NCI-H1417 (cell line): ENCODE results near the gene MALAT1.

Experiments
- DNase-seq, 3 experiments: peaks; one replicate each; lab custom pipeline; 2025; lab: John Stamatoyannopoulos, UW

The MALAT1 gene

DNA sequence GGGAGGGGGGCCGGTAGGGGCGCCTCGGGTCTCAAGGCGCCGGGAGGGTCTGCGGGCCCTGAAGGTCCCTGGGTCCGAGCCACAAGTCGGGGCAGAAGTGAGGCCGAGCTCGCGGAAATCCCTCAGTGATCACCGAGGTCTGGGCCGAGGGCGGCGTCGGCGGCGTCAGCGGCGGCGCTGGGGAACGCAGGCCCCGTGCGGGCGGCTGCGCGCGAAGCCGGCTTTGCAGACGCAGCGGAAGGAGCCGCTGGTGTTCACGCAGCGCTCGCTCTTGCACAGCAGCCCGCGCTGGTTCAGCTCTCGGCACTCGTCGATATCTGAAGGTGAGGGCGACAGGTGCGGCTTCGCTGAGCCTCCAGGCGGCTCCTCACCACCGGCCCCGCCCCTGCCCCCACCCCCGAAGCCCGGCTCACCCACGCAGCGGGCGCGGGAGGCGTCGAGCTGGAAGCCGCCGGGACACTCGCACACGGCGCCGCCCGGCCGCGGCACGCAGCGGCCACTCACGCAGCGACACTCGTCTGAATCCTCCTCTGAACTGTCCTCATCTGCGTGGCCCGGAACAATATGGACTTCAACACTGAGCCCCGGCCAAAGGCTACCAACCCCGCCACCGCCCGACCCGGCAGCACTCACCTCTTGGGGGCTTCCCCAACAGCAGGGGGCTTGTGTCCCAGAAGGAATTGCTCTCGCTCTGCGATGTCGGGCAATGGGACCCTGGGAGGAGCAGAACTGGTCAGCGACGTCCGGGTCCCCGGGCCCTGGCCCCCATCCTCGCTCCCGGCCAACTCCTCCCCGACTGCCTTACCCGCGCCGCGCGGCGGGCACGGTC, 40.3 kb downstream of the MALAT1 start:
- DNase-seq: no peak

DNA sequence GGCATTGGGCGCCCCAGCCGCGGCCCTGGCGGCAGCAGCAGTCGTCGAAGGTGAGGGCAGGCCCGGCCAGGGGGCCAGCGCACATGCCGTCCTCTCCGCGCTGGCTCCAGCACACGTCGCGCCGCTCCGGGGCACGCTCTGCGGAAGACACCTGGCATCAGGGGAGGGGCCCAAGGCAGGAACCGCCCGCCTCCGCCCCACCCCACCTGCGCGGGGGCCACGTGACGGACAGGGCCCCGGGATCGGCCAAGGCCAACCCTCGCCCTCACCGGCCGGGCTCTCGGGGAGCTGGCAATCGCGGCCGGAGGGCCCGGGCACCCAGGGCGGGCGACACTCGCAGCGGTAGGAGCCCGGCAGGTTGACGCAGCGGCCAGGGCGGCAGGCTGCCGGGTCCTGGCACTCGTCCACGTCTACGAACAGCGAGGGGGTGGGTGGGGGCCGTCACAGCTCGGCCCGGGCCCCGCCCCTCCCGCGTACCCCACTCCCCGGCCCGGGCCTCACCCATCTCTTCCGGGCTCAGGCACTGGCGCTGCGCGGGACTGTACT, 41.0 kb downstream of the MALAT1 start:
- DNase-seq: peak in 1 of 3 experiments; percentile 54

DNA sequence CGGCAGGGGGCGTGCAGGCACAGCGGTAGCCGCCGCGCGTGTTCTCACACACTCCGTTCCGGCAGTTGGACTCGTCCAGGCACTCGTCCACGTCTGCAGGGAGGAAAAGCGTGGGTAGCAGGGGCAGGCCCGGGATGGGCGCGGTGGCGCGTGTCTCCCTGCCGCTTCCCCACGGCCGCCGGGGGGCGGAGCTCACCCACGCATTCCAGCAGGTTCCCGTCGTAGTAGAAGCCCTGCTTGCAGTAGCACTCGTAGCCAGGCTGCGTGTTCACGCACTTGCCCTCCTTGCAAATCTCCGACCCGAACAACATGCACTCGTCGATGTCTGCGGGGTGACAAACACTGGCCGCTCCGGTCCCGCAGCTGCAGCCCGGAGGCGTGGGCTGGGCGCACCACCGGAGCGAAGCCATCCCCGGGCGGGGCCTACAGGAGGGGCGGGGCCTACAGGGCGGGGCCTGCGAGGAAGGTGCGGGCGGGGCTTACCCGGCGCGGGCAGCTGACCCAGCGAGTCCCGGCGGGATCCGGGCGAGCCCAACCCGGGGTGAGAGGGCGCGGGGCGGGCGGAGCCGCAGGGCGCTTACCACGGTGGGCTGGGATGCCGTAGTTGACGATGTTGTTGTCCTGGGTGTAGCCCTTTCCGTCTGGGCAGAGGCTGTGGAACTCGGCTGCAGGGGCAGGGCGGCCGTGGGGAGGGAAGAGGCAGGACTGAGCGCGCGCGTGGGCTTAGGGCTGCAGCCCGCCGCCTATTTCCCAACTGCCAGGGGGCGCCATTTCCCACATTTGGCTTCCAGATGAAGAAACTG, 41.6 kb downstream of the MALAT1 start:
- peak in 2 of 3 experiments; percentile 17 to 82 for DNase-seq

DNA sequence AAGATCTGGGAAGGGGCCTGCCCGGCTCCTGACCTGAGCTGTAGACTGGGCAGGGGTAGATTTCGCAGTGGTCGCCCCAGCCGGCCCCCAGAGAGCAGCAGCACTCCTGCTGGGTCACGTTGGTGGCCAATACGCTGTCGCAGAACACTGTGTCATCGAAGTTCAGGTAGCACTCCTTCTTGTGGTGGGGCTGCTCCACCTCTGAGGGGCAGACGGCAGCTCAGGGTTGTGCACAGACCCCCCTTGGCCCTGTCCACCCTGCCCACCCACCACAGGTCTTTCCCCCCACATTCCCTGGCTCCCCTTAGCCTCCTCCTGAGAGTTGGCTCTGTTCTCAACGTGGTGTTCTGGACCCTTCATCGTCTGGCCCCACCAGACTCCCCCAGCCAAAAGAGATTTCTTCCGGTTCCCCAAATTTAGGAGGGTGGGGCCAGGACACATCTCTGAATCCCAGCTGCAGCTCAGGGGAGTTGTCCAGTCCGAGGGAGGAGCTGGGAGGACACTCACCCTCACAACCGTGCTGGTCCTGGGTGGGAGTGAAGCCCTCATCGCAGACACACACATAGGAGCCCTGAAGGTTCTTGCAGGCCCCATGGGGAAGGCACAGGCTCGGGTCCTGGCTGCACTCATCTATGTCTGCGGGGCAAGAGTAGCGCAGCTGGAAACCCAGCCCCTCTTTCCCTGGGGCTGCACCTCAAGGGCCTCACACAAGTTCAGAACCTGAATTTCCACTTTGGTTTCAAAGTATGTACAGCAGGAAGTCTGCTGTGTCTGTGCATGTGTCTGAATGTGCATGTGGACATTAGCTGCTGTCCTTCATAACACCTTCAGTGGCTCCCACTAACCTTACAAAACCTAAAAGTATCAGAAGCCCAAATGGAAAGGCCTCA, 42.5 kb downstream of the MALAT1 start:
- no peak for DNase-seq

DNA sequence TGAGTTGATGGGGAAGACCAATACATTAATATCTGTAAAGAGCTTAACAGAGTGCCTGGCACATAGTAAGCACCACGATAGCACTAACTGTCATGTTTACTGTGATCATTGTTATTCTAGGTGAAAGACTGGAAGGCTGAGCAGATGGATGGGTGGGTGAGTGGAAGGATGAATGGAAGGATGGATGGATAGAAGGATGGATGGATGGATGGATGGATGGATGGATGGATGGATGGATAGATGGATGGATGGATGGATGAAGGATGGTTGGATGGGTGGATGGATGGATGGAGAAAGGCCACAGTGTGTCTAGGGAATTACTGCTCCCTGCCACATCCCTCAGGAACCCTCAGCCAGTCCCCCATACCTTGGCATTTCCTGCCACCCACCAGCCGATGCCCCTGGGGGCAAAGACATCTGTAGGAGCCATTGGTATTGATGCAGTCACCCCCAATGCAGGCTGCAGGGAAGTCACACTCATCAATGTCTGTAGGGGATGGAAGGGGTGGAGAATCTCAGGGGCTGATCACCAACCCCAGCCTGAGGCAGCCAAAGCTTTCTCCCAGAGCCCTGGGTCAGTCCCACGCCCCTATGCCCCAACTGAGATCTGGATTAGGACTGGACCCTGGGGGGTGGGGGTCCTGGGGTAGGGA, 44.0 kb downstream of the MALAT1 start:
- no peak for DNase-seq

DNA sequence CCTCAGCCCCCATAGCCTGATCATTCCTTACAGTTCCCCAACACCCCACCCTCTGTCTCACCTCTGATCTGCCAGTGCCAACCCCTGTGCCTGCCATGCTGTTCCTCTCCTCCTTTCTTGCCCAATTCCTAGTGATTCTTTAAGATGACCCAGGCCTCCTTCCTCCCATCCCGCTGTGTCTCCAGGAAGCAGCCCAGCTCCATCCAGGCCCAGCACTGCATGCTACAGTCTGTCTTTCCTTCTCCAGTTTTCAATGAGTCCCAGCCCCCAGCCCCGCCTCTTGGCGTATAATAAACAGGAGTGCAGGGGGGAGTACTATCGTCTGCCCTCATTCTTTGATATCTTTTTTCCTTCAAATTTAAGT, 47.0 kb downstream of the MALAT1 start:
- DNase-seq: no peak

DNA sequence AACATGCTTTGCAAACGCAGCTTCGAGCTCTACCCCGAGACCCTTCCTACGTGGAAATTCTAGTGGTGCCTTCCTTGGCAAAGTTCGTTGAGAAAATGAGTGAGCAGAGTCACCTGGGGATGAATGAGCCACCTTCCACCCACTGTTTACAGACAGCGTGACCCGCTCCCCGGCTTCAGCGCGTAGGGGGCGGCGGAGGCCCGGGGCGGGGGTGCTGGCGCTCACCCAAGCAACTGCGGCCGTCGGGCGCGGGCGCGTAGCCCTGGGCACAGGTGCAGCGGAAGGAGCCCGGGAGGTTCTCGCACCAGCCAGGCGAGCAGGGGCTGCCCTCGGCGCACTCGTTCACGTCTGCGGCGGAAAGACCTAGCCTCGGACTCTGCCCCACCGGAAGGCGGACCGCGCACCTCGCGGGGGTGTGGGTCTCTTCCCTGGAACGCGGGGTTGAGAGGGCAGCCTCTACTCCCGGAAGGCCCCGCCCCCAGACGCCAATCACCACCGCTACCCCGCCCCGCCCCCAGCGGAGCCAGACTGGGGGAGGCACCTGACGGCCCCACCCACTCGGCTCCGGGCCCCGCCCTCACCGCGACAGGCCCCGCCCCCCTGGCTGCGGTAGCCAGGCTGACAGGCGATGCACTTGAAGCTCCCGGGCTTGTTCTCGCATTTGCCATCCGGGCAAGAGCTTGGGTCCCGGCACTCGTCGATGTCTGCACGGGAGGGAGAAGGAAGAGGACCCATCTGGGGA, 47.5 kb downstream of the MALAT1 start:
- peak; percentile 89 to 95 (median 93) for DNase-seq

DNA sequence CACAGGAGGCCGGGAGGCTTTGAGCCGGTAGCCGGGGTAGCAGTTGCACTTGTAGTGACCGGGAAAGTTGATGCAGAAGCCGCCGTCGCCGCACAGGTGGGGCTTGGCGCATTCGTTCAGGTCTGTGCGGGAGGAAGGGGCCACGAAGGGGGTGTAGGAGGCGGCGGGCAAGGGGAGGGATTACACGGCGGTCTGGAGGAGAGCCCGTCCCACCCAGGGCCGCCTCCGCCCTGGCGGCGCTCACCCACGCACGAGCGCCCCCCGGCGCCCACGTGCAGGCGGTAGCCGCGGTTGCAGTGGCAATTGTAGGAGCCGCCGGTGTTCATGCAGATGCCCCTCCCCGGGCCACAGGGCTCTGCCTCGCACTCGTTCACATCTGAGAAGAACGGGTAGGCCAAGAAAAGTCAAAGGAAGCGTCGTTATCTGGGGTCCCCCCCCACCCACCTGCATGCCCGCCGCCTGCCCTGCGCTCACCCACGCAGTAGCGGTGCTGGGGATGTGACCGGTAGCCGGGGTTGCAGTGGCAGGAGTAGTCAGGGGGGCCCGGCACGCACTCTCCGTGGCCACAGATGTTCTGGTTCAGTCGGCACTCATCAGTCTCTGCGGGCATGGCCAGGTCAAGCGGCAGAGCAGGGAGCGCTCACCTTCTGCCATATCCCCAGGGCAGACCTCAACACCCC, 48.7 kb downstream of the MALAT1 start:
- no peak for DNase-seq

DNA sequence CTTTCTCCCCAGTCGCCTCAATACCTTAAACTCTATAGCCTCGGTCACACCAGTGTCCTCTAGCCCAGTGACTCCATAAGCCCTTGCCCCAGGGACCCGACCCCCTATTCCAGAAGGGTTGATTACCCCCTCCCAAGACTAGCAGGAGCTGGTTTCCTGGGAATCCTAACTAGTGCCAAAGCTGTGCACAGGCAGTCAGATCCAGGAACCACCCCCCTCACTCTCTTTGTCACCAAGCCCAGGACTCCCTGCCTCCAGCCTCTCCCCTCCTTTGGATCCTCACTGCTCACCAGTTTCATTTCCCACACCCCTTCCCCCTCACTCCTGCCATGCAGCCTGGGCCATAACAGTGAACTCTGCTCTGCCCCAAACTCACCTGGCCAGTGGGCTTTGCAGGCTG, 49.5 kb downstream of the MALAT1 start:
- no peak for DNase-seq

DNA sequence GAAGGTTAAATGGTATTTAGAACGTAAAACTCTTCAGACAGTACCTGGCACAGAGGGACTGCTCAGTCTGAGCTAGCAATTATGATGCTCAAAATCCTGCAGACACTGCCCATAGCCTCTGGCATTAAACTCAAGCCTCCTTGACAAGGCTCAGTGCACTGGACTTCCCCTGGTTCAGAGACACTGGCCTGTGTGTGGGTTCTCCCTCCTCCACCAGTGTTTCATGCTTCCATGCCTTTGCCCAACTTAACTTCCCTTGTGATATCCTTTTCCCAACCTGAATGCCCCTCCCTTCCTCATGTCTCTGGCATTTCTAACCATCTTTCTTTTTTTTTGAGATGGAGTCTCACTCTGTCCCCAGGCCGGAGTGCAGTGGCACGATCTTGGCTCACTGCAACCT, 50.3 kb downstream of the MALAT1 start:
- DNase-seq: no peak

DNA sequence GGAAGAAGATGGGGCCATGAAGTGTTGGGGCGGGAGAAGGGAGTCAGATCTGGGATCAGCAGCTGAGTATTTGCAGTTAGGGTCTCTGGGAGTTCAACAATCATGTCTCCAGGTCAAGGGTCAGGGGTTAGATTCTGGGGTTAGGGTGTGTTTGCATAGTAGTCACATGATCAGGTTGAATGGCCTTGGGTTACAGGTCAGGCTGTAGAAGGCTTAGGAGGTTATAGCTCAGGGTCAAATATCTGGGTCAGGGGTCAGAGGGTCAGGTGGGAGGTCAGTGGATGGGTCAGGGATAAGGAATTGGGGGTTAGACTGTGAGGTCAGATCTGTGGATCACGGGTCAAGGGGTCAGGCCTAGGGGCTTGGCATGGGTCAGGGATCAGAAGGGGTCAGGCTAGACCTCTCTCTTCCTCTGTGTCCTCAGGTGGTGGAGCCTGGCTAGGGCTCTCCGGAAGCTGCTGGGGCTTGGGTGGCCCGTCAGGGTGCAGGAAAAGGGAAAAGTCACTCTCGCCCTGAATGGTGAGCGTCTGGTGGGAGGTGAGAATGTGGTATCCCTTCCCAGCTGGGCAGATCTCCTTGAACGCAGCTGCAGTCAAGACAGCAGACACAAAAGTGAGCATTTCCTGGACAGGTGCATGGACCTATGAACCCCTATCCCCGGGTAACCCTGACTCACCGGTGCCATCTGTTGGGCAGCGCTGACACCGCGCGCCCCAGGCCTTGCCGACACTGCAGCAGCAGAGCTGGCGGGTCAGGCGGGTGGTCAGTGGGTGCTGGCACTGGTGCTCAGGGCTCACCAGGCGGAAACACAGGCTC, 52.9 kb downstream of the MALAT1 start:
- peak; percentile 54 to 93 (median 80) for DNase-seq

DNA sequence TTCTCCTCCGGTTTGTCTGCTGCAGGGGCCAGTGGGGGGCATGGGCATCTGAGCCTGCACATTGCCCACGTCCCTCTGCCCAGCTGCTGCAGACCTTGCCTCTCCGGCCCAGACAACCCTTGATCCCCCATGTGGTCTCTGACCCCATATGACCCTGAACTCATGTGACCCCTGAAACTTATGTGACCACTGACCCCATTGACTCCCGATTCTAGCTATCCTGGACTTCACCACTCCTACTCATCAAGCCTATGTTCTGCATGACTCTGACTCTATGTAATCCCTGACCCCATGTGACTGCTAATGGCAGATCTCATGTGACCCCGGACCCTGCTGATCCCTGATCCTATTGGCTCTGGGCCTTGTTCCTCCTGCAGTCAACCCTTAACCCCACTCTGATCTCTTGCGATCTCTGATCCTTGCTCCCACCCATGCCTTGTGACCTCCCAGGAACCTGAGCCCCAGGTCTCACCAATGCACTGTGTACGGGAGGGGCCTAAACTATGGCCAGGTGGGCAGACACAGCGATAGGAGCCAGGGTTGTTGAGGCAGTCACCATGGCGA, 53.6 kb downstream of the MALAT1 start:
- peak; percentile 7 to 67 (median 65) for DNase-seq

DNA sequence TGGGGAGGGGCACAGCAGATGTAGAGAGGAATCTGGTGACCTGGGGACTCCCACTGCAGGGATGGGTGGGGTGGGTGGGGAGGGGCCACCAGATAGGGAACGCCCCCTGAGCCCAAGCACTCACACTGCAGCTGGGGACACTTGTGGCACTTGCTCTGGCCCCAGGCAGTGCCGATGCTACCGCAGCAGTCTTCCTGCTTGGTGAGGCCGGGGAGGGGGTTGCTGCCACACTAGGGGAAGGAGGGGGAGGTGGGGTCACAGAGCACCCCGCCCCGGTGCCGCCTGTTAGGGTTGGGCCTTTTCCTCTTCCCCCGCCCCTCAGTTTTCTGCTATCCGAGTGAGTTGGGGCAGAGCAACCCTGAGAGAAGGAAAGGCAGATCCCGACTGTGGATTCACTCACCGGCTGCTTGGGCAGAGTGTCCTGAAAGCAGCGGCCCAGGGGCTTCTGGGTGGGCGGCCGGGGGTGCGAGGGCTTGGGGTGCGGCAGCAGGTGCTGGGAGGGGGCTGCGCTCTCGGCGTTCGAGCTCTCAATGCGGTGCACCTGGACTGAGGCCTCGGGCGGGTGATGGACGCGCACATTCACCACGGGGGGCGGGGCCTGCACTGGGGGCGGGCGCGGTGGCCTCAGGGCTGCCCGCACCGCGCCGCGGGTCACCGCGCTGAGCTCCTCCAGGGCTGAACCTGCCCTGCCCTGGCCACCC, 54.6 kb downstream of the MALAT1 start:
- DNase-seq: peak; percentile 54 to 93 (median 92)

DNA sequence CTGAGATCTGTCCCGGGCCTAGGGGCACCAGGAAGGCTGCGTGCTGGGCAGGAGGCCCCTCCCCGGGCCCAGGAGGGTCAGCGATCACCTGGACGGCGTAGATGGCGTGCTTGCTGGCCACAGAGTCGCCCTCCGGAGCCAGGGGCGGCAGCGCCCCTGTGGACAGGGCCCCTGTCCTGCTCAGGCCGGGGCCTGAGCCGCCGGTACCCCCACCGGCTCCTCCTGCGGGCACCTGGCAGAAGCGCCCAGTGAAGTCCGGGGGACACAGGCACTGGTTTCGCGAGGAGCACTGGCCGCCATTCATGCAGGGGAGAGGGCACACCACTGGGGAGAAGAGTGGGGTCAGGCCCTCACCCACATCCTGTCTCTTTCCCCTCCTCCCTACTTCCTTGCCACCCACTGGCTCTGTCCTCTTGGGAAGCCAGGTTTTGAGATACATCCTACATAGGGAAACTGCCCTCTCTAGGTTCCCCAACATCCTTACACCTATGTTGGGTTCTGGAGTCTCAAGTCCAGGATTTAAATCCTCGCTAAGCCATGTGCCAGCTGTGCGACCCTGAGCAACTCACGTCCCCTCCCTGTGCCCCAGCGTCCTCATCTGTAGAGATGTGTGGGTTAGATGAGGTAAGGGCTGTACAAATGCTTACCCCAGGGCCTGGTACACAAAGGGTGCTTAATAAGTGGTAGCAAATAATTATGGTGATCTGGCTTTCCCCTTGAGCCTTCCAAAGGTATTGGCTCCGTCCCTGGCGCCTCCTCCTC, 55.4 kb downstream of the MALAT1 start:
- DNase-seq: peak in 2 of 3 experiments; percentile 41 to 52

DNA sequence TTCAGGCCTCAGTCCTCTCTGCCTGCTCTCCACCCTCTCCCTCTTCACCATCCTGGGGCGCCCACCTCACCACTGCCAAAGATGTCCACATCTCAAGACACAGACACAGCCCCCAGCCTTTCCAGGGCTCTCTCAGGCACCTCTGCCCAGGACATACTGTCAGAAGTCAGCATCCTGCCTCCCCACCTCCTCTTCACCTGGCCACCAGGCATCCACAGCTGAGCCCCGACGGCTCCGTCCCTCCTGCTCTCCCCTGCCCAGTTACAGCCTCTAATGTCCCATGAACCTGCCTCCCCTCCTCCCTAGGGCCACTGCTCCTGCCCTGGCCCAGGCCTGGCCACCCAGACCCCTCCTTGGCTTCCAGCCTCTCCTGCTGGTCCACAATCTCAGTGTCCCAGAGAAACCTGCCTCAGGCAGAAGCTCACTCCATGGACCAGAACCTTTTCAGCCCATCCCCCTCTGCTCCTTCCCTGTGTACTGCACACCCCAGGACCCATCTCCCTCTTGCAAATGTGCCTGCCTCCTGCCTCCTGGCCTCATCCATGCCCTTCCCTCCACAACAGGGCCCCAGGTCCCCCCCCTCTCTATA, 56.1 kb downstream of the MALAT1 start:
- no peak for DNase-seq

DNA sequence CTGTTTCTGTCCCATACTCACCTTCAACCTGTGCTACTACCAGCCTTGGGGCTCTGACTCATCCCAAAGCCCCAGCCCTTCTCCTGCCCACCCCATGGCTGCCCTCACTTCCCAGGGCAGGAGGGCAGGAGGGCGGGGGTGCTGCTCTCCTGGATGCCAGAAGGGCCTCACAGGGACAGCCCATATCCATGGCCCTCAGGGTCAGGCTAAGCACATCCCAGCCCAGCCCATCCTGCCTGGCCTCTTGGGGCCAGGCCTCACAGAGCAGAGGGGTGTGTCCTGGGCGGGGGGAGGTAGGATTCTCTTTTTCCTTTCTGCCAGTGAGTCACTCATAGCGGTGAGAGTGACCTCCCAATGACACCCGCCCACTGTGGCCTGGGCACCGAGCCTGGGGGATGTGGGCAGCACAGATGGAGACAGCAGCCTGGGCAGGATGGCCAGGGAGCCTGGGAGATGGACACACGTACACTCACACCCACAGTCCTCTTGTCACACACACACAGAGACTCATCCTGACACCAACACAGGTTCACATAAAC, 56.9 kb downstream of the MALAT1 start:
- no peak for DNase-seq
